HAP-1 (cell line): Measurements from ENCODE around the gene UNG.

Source experiments
- DNase-seq, 2 experiments: peaks; one replicate each; pipeline ENCODE4 v3.0.0-alpha.2; 2016 to 2020; ENCODE audit warnings: low spot score in 2 of 2
- H3K27me3 ChIP-seq: fragments of 250-450 bp; sonication (Bioruptor Pico); 2 replicates; pipeline ENCODE4 v1.5.1; 2020; ENCODE audit warnings: low read depth, mild to moderate bottlenecking, moderate library complexity
- H3K36me3 ChIP-seq: fragments of 250-450 bp; sonication (Bioruptor Pico); replicated peaks from 2 replicates; pipeline ENCODE4 v1.5.1; 2020; ENCODE audit warnings: mild to moderate bottlenecking
- H3K4me1 ChIP-seq: fragments of 250-450 bp; sonication (Bioruptor Pico); 2 replicates; pipeline ENCODE4 v1.5.1; 2020; ENCODE audit warnings: mild to moderate bottlenecking
- H3K4me3 ChIP-seq: fragments of 250-450 bp; sonication (Bioruptor Pico); 2 replicates; pipeline ENCODE4 v1.5.1; 2020; ENCODE audit warnings: mild to moderate bottlenecking, moderate library complexity
- H3K9me3 ChIP-seq: fragments of 250-450 bp; sonication (Bioruptor Pico); 2 replicates; pipeline ENCODE4 v1.5.1; 2020; ENCODE audit warnings: mild to moderate bottlenecking, moderate library complexity
- in situ Hi-C: fragments of 300-500 bp; cut with MboI; formaldehyde crosslinking; loops from 3 replicates; pipeline ENCODE4 v1.14.3; 2020; ENCODE audit warnings: low sequenced_read_pairs, inconsistent platforms, mixed read lengths

UNG gene

DNA sequence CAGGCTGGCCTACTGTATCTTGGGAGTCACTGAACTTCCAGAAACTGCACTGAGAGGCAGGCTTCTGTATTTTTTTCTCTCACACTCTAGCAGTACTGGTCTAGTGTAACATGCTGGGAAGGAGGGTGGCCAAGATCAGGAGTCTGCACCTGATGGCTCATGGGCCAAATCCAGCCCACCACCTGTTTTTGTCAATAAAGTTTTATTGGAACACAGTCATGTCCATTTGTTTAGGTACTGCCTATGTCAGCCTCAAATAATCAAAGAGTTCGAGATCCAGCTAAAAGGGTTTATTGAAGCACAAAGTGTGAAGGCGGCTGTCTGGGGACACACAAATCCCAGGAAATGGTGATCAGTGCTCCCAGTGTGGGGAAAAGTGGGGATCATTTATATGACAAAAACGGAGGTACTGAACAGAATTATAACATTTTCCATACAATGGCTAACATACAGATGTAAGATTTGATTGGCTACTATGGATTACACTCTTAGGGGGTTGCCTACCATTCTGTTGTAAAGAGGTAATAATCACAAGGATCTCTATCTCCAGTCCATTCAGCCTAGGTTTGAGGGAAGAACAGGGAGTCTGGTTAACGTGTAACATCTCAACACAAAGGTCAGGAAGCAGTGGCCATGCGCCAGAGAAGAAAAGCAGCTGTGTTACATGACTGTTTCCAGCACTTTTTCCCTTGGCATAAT is 32.1 kb upstream of the UNG start:
- no peaks in the 10 kb centered on the region for H3K9me3 ChIP-seq
- H3K27me3 ChIP-seq: no peaks in the 10 kb centered on the region
- H3K4me1 ChIP-seq: no peaks in the 10 kb centered on the region
- no peak for DNase-seq
- peaks cover 7% of the 10 kb centered on the region for H3K36me3 ChIP-seq
- H3K4me3 ChIP-seq: no peak overlapping the region
- in situ Hi-C loops: no loop called here

DNA sequence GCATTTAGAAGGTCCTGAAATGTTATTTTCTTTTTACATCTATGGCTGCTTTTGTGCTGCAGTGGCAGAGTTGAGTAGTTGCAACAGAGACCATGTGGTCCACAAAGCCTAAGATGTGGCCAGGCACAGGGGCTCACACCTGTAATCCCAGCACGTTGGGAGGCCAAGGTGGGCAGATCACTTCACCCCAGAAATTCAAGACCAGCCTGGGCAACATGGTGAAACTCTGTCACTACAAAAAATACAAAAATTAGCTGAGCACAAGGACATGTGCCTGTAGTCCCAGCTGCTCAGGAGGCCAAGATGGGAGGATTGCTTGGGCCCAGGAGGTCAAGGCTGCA is 31.6 kb upstream of the UNG start:
- in situ Hi-C loops: no loop called here
- Histone ChIP-seq H3K9me3 (no peaks in the 10 kb centered on the region), H3K27me3 (no peaks in the 10 kb centered on the region), H3K4me1 (no peaks in the 10 kb centered on the region), H3K36me3 (peaks cover 7% of the 10 kb centered on the region), H3K4me3 (no peak overlapping the region)
- DNase-seq: no peak

DNA sequence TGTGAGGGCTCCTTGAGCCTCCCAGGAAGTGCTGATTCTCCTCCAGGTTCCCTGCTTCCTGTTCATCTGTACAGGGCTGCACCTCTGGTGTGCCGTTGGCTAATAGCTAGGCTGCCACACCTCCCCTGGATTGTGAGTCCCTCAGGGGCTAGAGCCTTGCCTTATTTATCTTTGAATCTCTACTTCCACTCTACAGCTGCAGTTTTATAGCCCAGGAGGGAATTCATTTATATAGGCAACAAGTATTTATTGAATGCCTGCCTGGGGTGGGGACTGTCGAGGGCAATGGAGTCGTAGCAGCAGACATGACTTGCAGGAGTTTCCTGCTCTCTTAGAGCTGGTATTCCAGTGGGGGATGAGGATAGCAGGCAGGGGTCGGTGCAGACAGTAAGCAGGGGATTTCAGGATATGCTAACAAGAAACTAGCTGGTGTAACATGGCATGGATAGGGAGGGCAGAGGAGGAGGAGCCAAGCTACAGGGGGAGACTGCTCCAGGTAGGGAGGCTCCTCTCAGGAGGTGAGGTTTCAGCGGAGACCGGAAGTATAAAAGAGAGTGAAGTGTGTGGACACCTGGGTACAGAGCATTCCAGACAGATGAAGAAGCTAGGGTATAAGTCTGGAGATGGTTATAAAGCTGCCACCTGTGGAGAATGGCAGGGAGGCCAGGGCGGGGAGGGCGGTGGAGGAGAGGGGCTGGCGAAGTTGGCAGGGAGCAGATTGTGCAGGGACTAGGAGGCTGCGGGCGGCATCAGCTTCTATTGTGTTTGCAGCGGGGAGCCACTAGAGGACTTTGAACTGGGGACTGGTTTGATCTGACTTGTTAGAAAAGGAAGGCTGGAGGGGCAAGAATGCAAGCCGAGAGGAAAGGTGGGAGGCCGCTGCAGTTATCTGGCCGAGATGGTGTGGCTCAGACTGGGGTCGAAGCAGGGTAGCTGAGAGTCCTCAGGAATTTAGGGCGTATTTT is 27.8 kb upstream of the UNG start:
- Histone ChIP-seq H3K36me3 (peaks cover 15% of the 10 kb centered on the region), H3K4me1 (no peaks in the 10 kb centered on the region), H3K4me3 (no peak overlapping the region), H3K27me3 (no peaks in the 10 kb centered on the region), H3K9me3 (no peaks in the 10 kb centered on the region)
- in situ Hi-C loops: no loop called here
- peak in 1 of 2 experiments; percentile 18 for DNase-seq

DNA sequence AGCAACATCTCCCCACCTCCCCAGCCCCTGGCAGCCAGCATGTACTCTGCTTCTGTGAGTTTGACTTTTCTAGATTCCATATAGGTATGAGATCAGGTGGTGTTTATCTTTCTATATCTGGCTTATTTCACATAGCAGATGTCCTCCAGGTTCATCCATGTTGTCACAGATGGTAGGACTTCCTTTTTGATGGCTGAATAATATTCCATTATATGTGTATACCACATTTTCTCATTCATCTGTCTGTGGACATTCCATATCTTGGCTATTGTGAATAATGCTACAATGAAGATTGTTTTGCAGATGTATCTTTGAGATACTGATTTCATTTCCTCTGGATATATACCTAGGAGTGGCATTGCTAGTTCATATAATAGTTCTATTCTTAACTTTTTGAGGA is 22.5 kb upstream of the UNG start:
- Histone ChIP-seq H3K4me3 (no peak overlapping the region), H3K4me1 (no peaks in the 10 kb centered on the region), H3K36me3 (peaks cover 12% of the 10 kb centered on the region), H3K9me3 (no peaks in the 10 kb centered on the region), H3K27me3 (no peaks in the 10 kb centered on the region)
- in situ Hi-C loops: no loop called here
- DNase-seq: no peak

DNA sequence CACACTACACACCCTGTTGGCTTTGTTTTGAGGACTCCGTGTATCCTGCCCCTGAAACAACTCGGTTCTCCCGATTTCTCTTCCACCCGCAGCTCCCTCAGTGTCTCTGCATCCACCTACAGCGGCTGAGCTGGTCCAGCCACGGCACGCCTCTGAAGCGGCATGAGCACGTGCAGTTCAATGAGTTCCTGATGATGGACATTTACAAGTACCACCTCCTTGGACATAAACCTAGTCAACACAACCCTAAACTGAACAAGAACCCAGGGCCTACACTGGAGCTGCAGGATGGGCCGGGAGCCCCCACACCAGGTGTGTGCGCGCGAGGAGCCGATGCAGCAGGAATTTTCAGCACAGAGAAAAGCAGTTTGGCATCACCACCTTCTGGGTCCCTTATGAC is 14.6 kb upstream of the UNG start:
- in situ Hi-C loops: no loop called here
- no peak for DNase-seq
- peaks cover 45% of the 10 kb centered on the region for H3K36me3 ChIP-seq

DNA sequence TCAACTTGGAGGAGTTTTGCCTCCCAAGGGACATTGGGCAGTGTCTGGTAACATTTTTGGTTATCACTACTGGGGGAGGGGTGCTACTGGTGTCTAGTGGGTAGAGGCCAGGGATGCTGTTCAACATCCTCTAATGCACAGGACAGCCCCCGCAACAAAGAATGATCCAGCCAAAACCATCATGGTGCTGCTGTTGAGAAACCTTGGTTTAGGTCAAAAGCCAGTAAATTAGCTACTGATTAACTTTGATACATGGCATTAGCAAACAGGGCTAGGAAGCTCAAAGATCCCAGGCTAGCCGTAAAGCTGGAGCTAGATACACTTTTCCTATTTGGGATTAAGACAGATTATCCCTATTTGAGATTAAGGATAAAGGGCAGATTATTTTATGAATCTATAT is 13.0 kb upstream of the UNG start:
- no peaks in the 10 kb centered on the region for H3K4me1 ChIP-seq
- no peaks in the 10 kb centered on the region for H3K9me3 ChIP-seq
- DNase-seq: no peak
- H3K27me3 ChIP-seq: no peaks in the 10 kb centered on the region
- H3K36me3 ChIP-seq: peaks cover 61% of the 10 kb centered on the region
- H3K4me3 ChIP-seq: no peak overlapping the region
- in situ Hi-C loops: no loop called here

More for the DNA sequence above, 14.6 kb upstream of the UNG start:
- H3K4me1 ChIP-seq: no peaks in the 10 kb centered on the region
- H3K4me3 ChIP-seq: no peak overlapping the region
- H3K27me3 ChIP-seq: no peaks in the 10 kb centered on the region
- H3K9me3 ChIP-seq: no peaks in the 10 kb centered on the region

DNA sequence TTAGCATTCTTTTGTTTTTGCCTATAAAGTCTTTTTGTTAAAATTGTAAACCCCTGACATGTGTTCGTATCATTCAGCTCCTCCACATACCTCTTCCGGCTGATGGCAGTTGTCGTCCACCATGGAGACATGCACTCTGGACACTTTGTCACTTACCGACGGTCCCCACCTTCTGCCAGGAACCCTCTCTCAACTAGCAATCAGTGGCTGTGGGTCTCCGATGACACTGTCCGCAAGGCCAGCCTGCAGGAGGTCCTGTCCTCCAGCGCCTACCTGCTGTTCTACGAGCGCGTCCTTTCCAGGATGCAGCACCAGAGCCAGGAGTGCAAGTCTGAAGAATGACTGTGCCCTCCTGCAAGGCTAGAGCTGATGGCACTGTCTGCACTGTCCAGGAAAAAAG is 11.8 kb upstream of the UNG start:
- Histone ChIP-seq H3K36me3 (peaks cover 70% of the 10 kb centered on the region), H3K27me3 (no peaks in the 10 kb centered on the region), H3K9me3 (no peaks in the 10 kb centered on the region), H3K4me1 (no peaks in the 10 kb centered on the region), H3K4me3 (no peak overlapping the region)
- no peak for DNase-seq
- in situ Hi-C loops: no loop called here

DNA sequence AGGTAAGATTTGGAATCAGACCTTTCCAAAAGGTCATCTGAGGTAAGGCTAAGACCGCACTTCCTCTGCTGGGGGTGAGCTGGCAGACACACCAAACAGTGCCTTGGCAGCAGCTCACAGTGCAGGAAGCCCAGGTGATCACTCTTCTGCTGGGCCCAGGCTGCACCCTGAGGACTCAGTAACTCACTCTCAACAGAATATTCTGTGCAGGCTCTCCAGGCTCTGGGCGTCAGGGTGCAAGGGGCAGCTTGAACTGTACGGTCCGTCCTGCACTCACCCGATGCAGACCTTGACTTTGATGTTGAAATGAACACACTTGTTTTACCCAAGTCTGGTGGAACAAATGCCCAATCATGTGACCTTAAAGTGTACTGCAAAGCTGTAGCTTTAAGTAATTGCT is 10.1 kb upstream of the UNG start:
- Histone ChIP-seq H3K4me1 (peaks cover 9% of the 10 kb centered on the region), H3K4me3 (no peak overlapping the region), H3K27me3 (no peaks in the 10 kb centered on the region), H3K9me3 (no peaks in the 10 kb centered on the region), H3K36me3 (peaks cover 78% of the 10 kb centered on the region)
- in situ Hi-C loops: no loop called here
- no peak for DNase-seq

DNA sequence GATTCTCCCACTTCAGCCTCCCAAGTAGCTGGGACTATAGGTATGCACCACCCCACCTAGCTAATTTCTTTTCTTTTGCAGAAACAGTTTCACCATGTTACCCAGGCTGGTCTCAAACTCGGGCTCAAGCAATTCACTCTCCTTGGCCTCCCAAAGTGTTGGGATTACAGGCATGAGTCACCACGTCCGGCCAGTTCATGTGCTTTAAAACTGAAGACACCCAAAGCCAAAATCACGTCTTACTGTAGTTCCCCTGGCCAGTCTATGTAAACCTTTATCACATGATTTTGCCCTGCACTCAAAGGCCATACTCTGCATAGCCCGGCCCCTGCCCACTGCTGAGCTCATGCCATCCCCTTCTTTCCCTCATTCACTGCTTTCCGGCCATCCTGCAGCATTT is 8.6 kb upstream of the UNG start:
- no peak for DNase-seq
- H3K4me3 ChIP-seq: no peak overlapping the region
- in situ Hi-C loops: no loop called here
- H3K9me3 ChIP-seq: no peaks in the 10 kb centered on the region
- no peaks in the 10 kb centered on the region for H3K27me3 ChIP-seq
- H3K4me1 ChIP-seq: peaks cover 19% of the 10 kb centered on the region
- peaks cover 72% of the 10 kb centered on the region for H3K36me3 ChIP-seq

DNA sequence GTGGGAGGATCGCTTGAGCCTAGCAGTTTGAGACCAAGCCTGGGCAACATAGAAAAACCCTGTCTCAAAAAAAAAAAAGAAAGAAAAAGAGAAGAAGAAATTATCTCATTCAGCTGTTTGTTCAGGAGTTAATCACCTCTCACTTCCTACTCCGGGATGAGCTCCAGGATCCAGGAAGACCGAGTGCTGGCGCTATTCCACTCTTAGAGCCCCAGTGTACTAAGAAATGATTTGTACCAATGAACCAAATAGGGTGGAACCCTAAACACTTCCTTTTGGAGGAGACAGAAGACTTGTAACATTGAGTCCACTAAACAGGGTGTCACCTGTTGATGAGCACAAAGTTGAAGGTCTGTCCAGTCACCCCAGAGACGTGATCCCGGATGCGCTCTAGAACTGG is 7.7 kb upstream of the UNG start:
- Histone ChIP-seq H3K9me3 (no peaks in the 10 kb centered on the region), H3K36me3 (peaks cover 72% of the 10 kb centered on the region)
- in situ Hi-C loops: loop anchor here (5.0 to 10.0 kb wide), 3 partner anchors 137 to 525 kb away; partner anchors contain the start of genes ISCU and SART3

DNA sequence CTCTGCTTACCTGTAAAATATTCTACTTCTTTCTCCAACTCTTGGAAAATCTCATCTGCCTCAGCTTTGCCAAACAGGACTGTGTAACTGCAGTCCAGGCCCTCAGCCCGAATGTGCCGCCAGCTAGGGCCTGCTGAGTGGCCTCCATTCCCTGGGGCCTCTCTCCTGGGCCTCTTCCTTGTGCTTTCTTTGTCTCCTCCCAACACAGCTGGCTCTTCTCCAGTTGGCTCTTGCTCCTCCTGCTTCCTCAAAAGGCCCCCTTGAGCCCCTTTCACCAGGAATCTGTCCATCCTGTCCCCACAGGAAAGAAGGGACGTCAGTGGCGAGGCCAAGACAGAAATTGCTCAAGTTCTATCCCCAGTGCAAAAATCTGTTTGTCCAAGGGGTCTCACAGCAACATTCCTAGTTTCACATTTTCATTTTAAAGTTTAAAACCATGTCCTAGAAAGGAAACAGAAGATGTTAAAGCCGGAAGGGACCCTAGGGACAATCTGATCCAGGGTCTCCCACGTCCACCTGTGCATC is 4.8 kb upstream of the UNG start:
- in situ Hi-C loops: loop anchor here (5.0 to 10.0 kb wide), 3 partner anchors 140 to 528 kb away; partner anchors contain the start of genes ISCU and SART3
- Histone ChIP-seq H3K9me3 (no peaks in the 10 kb centered on the region), H3K4me3 (peak overlapping the region; percentile 41), H3K27me3 (no peaks in the 10 kb centered on the region), H3K36me3 (peaks cover 49% of the 10 kb centered on the region), H3K4me1 (peaks cover 22% of the 10 kb centered on the region)
- peak in 1 of 2 experiments; percentile 37 for DNase-seq

More for the DNA sequence above, 7.7 kb upstream of the UNG start:
- Histone ChIP-seq H3K4me1 (peaks cover 19% of the 10 kb centered on the region), H3K4me3 (no peak overlapping the region), H3K27me3 (no peaks in the 10 kb centered on the region)
- DNase-seq: no peak

DNA sequence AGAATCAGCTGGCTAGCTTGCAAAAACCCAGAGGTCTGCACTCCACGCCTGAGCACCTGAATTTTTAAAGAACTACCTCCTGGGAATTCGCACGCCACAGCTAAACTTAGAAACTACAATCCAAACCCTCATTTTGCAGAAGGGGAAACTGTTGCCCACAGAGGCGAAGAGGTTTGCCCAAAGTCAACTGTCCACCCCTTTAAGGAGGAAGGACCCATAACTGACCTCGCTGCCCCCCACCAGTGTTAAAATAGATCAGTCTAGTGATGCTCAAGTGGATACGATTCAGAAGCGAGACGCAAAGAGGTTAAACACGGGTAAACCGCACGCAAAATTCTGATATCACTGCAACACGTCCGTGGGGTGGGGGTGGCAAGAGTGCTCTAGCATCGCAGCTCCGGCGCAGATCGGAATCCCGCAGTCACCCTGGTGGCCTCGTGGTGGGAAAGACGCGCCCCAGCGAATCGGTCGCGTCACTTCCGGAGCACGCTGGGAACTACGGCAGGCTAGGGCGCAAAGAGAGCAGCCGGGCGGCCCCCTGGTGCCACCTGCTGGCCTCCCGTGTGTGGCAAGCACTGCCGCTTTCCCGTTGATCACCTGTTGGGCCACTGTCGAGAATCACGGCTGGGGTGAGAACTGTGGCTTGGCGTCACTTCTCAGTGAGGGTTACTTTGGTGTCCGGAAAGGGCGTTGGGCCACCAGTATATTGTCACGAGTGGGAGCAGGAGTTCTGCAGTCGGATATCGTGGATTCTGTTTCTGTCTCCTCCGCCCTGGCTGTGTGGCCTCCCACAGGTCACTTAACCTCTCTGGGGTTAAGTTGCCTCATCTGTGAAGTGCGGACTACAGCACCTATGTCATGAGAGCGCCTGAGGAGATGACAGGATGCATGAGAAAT is 4.1 kb upstream of the UNG start, which contains the start of gene ALKBH2:
Gene ALKBH2, minus strand, starts transcription at position 451 of the 897 bp plus-strand sequence. CDS start 686 bp downstream, outside the sequence.
- peak; percentile 83 to 95 for DNase-seq
- H3K4me1 ChIP-seq: peaks cover 22% of the 10 kb centered on the region
- H3K4me3 ChIP-seq: peak within 1 kb of the TSS; percentile 41
- no peaks in the 10 kb centered on the region for H3K9me3 ChIP-seq
- H3K27me3 ChIP-seq: no peaks in the 10 kb centered on the region
- peaks cover 44% of the 10 kb centered on the region for H3K36me3 ChIP-seq
- in situ Hi-C loops: loop anchor here (5.0 to 10.0 kb wide), 3 partner anchors 141 to 528 kb away; partner anchors contain the start of genes ISCU and SART3

DNA sequence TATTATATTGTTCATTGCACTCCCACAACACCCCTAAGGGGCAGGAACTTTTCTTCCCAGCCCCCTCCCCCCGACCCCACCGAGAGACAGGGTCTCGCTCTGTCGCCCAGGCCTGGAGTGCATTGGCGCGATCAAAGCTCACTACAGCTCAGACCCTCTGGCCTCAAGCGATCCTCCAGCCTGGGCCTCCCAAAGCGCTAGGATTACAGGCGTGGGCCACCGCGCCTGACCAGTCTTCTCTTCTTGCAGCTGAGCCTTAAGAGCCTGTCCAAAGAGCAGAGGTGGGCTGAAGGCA is 310 bp upstream of the UNG start:
- H3K36me3 ChIP-seq: peaks cover 42% of the 10 kb centered on the region
- peak overlapping the region; percentile 85 for H3K4me3 ChIP-seq
- H3K9me3 ChIP-seq: no peaks in the 10 kb centered on the region
- DNase-seq: no peak
- H3K27me3 ChIP-seq: no peaks in the 10 kb centered on the region
- in situ Hi-C loops: loop anchor here (10.0 kb wide), 2 partner anchors 292 to 532 kb away; partner anchors contain the start of genes ISCU and SART3
- peaks cover 15% of the 10 kb centered on the region for H3K4me1 ChIP-seq
